ENCODE data around the gene ELP5.

ELP5 gene

GRCh38 chr17:7252176-7253043 lies at the start of gene ELP5:
Gene ELP5 (plus strand): TSS chr17:7252215. CDS start chr17:7252551, 336 bp downstream.
- DNase-seq: peak; percentile 95

DNA sequence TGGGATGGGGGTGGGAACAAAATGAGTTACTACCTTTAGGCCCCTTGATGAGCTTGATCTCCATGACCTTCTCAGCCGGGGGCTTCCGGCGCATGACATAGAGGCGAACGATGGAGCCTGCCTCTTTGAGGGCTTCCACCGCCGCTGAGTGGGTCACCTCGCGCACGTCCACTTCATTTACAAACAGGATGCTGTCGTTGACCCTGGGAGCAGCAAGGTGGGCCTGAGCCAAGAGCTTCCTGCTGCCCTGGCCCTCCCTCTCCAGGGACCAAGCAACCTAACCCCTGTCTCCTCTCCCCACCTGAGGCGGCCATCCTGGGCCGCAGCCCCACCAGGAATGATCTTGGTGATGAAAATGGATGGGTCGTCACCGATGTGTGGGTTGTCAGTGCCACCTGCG lies 48.6 kb upstream of the ELP5 start:
- no peak for DNase-seq

DNA sequence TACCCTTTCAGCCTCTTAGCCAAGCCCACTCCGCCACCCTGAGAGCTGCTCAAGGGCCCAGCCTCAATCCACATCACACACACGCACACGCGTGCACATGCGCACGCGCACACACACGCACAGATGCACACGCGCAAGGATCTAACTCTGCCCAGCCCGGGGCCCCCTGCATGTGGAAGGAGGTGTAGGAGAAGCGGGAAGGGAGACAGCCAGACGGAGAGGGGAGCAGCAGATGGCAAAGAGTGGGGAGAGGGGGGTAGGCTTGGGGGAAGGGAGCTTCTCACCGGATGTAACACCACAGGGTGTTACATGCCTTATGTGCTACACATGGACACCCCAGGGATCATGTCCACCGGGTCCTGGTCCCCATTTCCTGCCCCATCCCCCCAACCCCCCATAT lies 47.7 kb upstream of the ELP5 start:
- peak; percentile 25 for DNase-seq

- peak; percentile 83 for DNase-seq
These were observed 47.1 kb upstream of the ELP5 start for GRCh38 chr17:7204828-7205461.

DNA sequence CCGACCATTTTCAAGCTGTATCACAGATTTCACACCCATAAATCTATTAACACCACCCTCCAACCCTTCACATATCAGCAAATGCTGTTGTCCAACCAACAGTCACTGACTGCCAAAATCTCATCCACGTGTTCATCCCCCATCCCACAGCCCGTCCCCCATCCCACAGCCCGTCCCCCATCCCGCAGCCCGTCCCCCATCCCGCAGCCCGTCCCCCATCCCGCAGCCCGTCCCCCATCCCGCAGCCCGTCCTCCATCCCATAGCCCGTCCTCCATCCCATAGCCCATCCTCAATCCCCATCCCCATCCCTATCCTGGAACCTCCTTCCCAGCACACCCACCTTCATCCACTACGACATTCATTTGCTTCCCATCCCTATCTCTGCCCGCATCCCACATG lies 46.5 kb upstream of the ELP5 start:
- DNase-seq: no peak

DNA sequence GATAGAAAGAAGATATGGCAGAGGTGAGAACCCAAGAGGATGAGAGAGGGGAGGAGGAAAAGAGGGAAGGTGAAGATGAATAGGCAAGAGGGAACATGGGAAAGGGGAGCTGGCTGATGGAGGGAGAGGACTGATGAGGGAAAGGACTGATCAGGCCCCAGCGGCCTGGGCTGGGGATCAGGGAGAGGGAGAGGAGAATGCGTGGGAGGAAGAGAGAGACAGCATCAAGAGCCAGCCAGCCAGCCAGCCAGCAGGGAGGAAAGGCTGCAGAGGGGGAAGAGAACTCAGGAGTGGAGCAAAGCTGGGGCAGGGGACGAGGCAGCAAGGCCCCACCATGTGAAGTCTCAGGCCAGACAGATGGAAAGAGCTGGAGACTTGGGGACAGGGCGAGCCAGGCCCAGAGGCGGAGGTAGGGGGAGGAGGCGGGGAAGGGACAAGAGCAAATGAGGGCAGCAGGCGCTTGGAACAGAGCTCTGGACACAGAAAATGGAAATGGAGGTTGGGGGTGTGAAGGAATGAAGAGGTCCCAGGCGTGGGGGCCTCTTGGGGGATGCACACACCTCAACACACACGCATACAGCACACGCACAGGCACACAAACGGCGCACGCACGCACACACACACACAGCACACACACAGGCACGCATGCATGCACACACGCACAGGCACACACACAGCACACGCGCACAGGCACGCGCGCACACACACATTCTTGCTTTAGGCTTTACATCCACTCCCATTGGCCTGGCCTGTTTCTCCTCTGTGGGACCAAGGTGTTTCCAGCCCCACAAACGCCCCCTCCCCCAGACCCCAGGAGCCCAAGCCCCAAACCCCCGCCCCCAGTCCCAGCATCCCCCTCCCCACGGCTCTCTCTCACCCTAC lies 44.7 kb upstream of the ELP5 start:
- no peak for DNase-seq

- DNase-seq: no peak
These were observed 43.9 kb upstream of the ELP5 start for GRCh38 chr17:7208027-7208571.

- DNase-seq: no peak
These were observed 43.1 kb upstream of the ELP5 start for GRCh38 chr17:7208754-7209460.

DNA sequence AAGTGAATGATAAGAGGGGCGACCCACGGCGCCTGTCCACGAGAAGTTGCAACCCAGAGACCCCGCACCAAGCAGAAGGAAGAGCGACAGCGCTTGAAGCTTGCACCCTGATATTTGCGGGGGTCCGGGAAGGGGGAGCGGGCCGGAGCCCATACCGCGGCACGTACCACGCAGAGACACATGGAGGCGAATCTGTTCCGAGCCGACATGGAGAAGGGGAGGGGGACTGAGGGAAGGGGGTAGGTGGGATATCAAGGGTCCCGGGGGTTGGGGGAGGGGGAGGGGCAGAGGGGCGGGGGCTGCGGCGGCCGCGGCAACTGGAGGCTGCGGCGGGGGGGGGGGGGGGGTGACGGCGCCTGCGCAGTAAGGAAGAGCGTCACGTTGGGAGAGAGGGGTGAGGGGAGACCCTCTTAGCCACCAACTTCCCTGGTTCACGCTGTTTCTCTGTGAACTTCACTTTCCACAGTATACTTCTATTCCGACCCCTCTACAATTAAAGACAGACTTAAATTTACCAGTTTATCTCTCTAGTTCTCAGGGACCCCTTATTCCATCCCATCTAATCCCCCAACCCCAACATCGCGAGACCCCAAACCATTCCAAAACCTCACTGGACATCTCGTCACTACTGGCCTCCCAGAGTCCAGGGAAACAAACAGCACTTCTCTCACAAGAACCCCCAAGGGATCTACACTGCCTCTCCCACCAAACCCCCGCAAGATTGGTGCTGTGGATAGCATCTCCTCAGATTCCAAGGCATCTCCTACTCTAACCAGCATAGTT lies 40.3 kb upstream of the ELP5 start:
- DNase-seq: no peak

DNA sequence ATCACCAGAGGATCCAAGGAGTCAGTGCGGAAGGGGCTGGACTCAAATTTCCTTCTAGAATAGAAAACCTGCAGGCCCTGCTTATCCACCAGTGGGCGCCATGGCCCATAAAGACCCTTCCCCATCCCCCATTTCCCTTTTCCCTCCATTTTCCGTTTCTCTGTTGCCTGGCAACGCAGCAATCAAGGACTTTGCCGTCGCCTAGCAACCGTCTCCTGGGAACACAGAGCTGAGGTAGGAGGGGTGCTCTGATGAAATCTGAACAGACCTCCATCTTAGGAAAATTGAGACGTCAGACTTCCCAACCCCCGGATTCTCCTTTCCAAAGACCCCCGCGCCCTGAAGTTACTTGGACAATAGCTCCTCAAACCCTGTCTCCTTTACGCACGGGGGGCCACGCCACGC lies 38.1 kb upstream of the ELP5 start:
- DNase-seq: peak; percentile 93

- peak; percentile 93 for DNase-seq
These were observed 37.5 kb upstream of the ELP5 start for GRCh38 chr17:7214300-7215135.

DNA sequence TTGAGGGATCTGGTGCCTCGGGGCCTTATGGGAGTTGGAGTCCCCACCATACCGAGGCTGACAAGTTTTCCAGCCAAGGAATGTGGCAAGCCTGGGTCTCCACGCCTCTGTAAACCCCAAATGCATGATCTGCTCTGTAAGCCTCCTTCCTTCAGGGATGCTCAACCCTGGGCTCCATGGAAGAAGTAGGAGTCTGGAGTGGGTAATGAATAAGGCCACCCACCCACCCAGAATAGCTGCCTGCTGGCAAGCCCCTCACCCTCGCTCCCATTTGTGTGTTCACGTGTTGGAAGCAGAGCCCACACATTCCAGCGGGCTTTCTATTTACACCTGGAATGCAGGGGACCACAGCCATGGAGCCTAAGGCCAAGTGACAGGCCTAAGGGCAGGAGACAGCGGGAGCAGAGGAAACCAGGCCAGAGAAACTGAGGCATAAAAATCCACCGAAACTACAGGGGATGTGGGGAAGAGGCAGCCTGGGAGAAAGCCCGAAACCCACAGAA lies 36.8 kb upstream of the ELP5 start:
- no peak for DNase-seq

DNA sequence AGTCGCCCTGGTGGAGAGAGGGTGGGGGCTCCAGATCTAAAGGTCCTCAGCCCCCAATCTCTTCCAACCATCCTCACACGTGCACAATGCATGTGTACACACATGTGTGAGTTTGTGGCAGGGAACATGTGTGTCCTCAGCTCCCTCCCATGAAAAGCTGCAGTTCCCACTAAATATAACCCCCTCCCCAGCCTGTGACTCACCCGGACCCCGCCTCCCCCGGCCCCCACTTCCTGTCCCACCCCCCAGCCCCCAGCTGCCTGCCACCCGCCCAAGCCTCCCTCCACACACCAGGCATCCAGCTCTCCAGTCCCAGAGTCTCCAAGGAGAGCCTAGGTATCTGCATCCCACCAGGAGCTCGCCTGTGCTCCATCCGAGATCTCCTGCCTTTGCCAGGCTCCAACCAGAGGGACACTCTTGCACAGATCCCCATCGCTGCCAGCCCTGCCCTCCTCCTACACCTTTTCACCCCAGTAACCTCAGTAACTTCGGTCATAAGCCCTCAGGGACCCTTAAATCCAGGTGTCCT lies 36.3 kb upstream of the ELP5 start:
- DNase-seq: no peak

DNA sequence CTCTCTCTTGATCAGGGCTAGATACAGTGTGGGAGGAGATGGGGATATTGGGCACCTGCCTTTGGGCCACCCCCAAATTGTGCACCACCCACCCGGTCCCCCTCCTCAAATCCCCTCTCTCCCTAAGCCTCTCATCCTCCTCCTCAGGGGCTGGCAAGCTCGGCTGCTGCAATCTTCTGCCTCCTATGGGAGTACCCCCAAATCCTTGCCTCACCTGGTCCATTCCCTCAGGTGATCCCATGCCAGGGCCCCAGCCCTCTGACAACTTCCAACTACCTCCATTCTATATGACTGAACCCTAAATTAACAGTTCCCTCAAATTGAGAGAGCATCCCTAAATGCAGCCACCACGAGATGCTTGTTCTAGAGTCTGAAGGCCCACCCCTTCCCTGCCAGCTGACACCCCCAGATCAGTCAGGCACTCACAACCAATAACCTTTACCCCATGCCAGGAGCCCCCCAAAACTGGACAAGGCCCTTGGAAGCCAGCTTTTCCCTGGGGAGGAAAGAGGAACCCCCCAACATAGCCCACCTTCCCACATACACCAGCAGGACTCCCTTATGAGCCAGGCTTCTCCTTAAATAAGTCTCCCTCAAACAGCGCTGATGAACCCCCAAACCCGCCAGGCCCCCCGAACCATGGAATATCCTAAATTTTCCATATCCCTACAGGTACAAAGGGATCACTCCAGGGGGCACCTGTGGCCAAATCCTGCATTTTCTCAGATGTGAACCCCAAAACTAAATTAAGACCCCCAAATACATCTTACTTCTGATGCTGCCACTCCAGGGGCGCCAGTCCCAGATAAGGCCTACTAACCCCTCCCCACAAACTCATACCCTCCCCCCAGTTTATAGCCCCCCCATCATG lies 35.5 kb upstream of the ELP5 start:
- DNase-seq: no peak

- no peak for DNase-seq
These were observed 34.7 kb upstream of the ELP5 start for GRCh38 chr17:7217113-7217987.

- DNase-seq: no peak
These were observed 33.8 kb upstream of the ELP5 start for GRCh38 chr17:7218166-7218565.

- no peak for DNase-seq
These were observed 33.3 kb upstream of the ELP5 start for GRCh38 chr17:7218758-7219157.

GRCh38 chr17:7219229-7219811 lies 32.7 kb upstream of the ELP5 start:
- no peak for DNase-seq
